ENCODE results near the gene RAE1. TPM values are rescaled to one million over a fixed set of nuclear protein-coding genes. Genes with fewer than 3 reads are reported as not detected.
A peak's percentile ranks its signal among the peaks of the same experiment; 100 is the strongest.

Gene RAE1
- total RNA-seq, 1 experiment from 2014 or later, result 46.3 TPM

DNA sequence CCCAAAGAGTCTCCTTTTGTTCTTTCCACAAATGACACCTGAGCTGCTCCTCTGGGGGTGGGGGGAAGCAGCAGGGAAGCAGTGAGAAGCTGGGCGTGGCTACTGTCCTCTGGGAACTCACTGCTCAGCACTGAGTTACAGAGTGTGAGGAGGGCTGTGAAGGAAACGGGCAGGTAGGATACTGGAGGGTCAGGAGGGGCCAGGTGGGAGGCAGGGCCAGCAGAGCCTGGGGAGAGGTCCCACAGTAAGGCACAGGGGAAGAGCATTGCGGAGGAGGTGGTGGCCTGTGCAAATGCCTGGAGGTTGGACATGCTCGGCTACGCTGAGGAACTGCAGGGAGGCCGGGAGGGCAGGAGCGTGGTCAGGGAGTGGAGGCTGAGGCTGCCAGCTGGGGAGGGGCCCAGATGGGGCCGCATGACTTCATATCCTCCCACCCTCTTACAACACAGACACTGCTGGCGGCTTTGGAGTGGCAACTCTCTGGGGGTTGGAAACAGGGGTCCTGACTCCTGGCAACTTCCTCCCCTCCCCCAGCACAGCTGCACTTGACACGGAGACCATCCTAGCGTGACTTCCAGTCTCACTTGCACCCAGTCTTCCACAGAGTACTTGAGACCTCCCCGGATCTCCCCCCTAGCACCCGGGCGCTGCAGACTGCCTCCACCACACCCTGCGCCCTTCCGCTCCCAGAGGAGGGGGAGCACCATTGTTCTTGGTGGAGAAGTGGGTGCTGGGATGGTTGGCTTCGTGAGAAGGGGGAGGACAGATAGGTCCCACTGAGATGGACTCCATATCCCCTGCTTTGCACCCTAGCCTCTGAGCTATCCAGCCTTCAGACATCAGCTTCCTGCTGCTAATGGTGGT, 74.3 kb downstream of the RAE1 start:
- Histone ChIP-seq H3K27me3 (ENCODE audit: insufficient read depth, low read length) (no peaks in the 10 kb centered on the region), H3K79me2 (ENCODE audit: insufficient read depth, low read length) (no peaks in the 10 kb centered on the region), H4K20me1 (ENCODE audit: insufficient read depth) (no peaks in the 10 kb centered on the region), H3K9me2 (ENCODE audit: insufficient read depth) (no peaks in the 10 kb centered on the region), H3K4me2 (ENCODE audit: low read length) (peak overlapping the region; percentile 39; the same call in 1 of the 2 replicates), H3K36me3 (ENCODE audit: control insufficient read depth in 1 of 2, insufficient read depth in 2 of 2, low read length in 2 of 2) (no peaks in the 10 kb centered on the region), H3K9me3 (ENCODE audit: control insufficient read depth in 1 of 2, insufficient read depth in 1 of 2, low read depth in 1 of 2, low read length in 2 of 2) (no peaks in the 10 kb centered on the region), H3K4me1 (ENCODE audit: control insufficient read depth in 1 of 2, insufficient read depth in 2 of 2, low read length in 2 of 2) (peaks cover 8 to 19% of the 10 kb centered on the region in 2 experiments), H3K4me3 (replicated peaks in 1 of 2; ENCODE audit: low read depth in 1 of 2, low read length in 2 of 2) (no peak overlapping the region), H2AFZ (ENCODE audit: low read depth, low read length, poor library complexity, severe bottlenecking) (no peak overlapping the region), H3K27ac (ENCODE audit: low read depth, low read length) (no peak overlapping the region; the same call in 1 of the 2 replicates), H3K9ac (ENCODE audit: low read length) (no peak overlapping the region)
- ChIA-PET RAD21 (ENCODE audit: low non-redundant PET in 1 of 2, low total read pairs in 2 of 2, uncharacterized antibody in 2 of 2, unreplicated experiment in 2 of 2) (no interaction called here), POLR2A (no interaction called here), CTCF (interaction anchor here (1.3 to 1.4 kb wide), 2 partner anchors 10 to 73 kb away, joined by 3 to 4 read pairs; no protein-coding TSS in a partner anchor)
- DNase-seq (ENCODE audit: low read depth, low spot score) (no peak), ATAC-seq (peak; percentile 43)
- TF ChIP-seq POLR2A (IDR thresholded peaks at IDR 0.05; ENCODE audit: borderline replicate concordance, extremely low read depth, insufficient read depth, insufficient read length) (no peak), SRF (IDR thresholded peaks at IDR 0.05; ENCODE audit: low read depth) (no peak), POLR2AphosphoS5 (IDR thresholded peaks at IDR 0.05; ENCODE audit: low read depth, low read length) (no peak), YY1 (IDR thresholded peaks at IDR 0.05; ENCODE audit: extremely low read depth, insufficient replicate concordance, low read depth, low read length) (no peak), EZH2 (IDR thresholded peaks at IDR 0.05) (no peak), EGR1 (IDR thresholded peaks at IDR 0.05; ENCODE audit: low read depth) (no peak), TCF7L2 (IDR thresholded peaks at IDR 0.05; ENCODE audit: borderline replicate concordance, extremely low read depth, insufficient read depth, insufficient read length) (no peak), ZFX (IDR thresholded peaks at IDR 0.05) (no peak)
- TF ChIP-seq, protein P1, sequence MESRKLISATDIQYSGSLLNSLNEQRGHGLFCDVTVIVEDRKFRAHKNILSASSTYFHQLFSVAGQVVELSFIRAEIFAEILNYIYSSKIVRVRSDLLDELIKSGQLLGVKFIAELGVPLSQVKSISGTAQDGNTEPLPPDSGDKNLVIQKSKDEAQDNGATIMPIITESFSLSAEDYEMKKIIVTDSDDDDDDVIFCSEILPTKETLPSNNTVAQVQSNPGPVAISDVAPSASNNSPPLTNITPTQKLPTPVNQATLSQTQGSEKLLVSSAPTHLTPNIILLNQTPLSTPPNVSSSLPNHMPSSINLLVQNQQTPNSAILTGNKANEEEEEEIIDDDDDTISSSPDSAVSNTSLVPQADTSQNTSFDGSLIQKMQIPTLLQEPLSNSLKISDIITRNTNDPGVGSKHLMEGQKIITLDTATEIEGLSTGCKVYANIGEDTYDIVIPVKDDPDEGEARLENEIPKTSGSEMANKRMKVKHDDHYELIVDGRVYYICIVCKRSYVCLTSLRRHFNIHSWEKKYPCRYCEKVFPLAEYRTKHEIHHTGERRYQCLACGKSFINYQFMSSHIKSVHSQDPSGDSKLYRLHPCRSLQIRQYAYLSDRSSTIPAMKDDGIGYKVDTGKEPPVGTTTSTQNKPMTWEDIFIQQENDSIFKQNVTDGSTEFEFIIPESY (IDR thresholded peaks at IDR 0.05; ENCODE audit: extremely low read depth, insufficient replicate concordance, low read length), result no peak
- TF ChIP-seq, protein P2, sequence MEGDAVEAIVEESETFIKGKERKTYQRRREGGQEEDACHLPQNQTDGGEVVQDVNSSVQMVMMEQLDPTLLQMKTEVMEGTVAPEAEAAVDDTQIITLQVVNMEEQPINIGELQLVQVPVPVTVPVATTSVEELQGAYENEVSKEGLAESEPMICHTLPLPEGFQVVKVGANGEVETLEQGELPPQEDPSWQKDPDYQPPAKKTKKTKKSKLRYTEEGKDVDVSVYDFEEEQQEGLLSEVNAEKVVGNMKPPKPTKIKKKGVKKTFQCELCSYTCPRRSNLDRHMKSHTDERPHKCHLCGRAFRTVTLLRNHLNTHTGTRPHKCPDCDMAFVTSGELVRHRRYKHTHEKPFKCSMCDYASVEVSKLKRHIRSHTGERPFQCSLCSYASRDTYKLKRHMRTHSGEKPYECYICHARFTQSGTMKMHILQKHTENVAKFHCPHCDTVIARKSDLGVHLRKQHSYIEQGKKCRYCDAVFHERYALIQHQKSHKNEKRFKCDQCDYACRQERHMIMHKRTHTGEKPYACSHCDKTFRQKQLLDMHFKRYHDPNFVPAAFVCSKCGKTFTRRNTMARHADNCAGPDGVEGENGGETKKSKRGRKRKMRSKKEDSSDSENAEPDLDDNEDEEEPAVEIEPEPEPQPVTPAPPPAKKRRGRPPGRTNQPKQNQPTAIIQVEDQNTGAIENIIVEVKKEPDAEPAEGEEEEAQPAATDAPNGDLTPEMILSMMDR (IDR thresholded peaks at IDR 0.05 in 2 of 3, conservative IDR thresholded peaks at IDR 0.05 in 1 of 3; ENCODE audit: borderline replicate concordance in 1 of 3, insufficient read depth in 1 of 3, low read depth in 2 of 3, low read length in 2 of 3), result no peak
- intact Hi-C loops (cut with micrococcal nuclease), result no loop called here
- BruUV-seq (replicated peaks), result no TSS peak

Measured in HCT116 (cell line).